ENCODE results near the gene FAM221A.
"Not testable (repeated sequence)": the region's sequence is repeated elsewhere in the genome, so short reads cannot be mapped to it uniquely, and the experiment has no call there.

FAM221A gene

DNA sequence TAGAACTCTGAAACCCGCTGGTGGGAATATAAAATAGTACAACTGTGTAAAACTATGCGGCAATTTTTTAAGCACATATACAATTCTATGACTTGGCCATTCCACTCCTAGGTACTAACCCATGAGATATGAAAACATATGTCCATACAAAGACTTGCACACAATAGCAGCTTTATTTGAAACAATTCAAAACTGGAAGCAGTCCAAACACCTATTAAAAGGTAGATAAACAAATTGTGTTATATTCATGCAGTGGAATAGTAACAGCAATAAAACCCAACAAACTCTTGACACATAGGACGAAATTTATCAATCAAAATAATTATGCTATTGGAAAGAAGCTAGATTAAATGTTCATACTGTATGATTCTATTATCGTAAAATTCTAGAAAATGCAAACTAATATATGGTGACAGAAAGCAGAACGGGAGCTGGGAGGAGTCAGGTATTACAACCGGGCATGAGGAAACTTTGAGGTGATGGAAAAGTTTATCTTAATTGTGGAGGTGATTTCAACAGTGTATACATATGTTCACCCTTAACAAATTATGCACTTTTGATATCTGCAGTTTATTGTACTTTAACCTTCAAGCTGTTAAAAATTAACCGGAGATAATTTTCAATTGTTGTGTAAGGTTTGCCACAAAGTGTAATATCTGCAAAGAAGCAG is 29.2 kb downstream of the FAM221A start:
- no peak for DNase-seq

DNA sequence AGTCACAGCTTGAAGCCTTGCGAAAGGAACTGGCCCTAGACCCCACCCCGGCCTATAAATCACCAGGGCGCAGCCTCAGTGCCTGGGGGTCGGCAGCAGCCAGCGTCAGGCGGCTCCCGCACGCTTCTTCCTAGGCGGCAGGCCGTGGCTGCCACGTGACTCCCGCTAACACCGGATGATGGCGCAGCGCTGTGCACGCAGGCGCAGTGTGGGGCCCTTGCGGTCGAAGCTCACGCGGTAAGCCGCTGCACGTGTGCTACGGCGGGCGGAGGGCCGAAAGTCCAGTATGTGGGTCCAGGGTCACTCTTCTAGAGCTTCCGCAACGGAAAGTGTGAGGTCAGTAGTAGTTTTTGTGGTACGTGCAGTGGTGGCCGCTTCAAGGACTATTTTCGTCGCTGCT is 30.0 kb downstream of the FAM221A start, which contains the start of gene STK31:
TSS of gene STK31 (plus strand) at position 220 of the 400 bp plus-strand sequence. CDS start at position 287, 67 bp downstream.
- DNase-seq, result no peak

DNA sequence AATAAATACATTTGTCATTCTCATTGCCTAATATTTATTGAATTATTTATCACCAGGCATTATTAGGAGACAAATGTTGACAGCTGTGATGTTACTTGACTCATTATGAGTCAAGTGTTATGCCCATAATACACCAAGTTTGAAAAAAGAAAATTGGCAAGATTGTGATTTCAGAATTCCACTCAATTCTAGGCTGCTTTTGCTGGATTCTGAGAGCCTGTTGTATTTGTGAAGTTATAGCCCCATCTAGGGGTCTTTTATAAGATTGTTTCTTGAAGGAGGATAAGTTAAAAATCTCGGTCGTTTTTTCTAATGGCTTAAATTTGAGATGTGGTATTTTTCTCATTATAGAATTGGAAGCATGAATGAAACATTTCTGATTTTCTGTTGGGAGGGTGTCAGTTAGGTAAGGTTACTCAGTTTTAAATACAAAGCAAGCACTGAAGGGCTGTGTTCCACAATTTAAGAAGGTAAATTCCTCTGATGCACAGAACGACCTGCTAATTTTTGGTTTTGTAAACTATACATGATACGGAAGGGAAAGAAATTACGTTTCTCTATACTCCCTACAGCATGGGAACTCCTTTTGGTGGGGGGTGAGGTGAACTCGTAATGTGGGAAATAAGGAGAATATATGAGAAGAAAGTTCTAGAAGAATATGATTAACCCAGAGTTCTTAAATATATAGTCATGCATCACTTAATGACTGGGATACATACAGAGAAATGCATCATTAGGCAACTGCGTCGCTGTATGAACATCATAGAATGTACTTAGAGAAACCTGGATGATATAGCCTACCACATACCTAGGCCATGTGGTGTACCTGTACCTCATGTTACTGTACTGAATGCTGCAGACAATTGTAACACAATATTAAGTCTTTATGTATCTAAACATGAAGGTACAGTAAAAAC is 32.6 kb downstream of the FAM221A start:
- DNase-seq, result no peak

DNA sequence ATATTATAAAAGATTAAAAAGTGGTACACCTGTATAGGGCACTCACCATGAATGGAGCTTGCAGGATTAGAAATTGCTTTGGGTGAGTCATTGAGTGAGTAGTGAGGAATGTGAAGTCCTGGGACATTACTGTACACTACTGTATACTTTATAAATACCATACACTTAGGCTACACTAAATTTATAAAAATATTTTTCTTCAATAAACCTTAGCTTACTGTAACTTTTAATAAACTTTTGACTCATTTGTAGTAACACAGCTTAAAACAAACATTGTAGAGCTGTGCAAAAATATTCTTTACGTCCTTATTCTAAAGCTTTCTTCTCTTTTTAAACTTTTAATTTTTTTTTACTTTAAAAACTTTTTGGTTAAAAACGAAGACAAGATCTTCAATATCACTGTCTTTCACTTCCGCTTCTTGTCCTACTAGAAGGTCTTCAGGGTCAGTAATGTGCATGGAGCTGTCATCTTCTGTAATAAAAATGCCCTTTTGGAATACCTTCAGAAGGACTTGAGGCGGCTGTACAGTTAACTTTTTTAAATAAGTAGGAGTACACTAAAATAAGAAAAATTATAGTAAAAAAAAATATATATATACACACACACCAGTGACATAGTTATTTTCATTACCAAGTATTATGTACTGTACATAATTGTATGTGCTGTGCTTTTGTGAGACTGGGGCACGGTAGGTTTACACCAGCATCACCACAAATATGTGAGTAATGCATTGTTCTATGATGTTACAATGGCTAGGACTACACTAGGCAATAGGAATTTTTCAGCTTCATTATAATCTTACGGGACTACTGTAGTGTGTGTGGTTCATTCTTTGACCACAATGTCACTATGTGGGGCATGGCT is 33.5 kb downstream of the FAM221A start:
- no peak for DNase-seq

DNA sequence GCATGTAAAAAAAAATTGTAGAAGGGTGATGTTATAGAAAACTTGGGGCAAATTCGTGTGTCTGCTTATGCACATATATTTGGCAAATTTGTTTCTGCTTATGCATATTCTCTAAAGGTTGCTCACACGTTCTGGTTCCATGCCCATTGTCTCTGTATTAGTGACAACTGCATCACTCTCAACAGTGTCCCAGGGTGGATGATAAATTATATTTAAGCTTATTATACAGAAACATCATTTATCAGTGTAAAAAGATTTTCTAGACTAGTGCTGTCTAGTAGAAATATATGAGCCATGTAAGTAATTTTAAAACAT is 34.1 kb downstream of the FAM221A start:
- no peak for DNase-seq

DNA sequence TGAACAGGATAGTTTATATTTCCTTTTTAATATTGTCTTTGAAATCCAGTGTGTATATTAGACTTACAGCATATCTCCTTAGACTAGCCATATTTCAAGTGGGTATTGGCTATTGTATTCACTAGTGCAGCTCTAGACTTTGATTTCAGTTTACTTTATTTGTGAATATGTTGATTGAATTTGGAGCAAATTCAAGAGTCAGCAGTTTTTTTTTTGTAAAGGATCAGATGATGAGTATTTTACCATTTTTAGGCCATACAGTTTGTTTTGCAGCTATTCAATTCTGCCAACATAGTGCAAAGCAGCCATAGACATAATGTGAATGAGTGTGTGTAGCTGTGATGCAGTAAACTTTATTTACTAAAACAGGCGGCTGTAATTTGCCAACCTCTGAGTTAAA is 34.6 kb downstream of the FAM221A start:
- no peak for DNase-seq

DNA sequence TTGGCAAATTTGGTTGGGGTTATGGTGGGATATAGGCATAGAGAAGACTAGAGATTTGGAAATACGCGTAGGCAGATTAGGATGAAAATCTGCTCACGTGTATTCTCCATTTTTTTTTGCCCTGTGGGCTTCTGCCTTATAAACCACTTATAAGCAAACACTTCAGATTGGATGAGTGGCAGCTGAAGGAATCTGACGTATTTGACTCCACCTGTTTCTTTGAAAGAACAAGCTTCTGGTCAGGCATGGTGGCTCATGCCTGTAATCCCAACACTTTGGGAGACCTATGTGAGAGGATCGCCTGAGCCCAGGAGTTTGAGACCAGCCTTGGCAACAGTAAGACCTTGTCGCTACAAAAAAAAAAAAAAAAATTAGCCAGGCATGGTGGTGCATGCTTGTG is 35.1 kb downstream of the FAM221A start:
- DNase-seq, result no peak

DNA sequence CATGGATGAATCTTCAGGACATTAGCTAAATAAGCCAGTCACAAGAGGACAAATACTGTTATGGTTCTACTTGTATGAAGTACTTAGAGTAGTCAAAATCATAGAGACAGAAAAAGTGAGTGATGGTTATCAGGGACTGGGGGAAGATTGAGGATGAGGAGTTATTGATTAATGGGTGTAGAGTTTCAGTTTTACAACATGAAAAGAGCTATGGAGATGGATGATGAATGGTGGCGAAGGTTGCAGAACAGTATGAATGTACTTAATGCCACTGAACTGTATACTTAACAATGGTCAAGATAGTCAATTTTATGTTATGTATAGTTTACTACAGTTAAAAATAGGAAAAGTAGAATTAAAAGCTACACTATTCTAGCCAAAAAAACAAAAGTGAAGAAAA is 37.8 kb downstream of the FAM221A start:
- no peak for DNase-seq

DNA sequence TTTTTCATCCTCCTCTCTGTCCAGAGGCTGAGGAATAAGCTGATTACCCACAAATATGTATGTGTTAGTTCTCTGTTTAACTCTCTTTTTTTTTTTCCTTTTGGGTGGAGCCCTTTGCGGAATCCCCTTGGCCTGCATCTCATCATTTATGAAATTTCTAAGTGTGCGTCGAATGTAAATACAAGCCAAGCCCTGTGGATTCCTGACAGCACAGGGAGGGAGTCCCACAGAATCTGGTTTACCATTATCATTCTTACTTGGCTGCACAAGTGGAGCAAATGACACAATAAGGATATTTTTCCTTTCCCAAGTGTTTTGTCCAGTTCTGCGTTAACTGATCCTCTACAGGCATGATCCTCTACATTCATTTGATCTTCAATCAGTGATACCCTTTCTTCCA is 41.5 kb downstream of the FAM221A start:
- DNase-seq, result no peak

DNA sequence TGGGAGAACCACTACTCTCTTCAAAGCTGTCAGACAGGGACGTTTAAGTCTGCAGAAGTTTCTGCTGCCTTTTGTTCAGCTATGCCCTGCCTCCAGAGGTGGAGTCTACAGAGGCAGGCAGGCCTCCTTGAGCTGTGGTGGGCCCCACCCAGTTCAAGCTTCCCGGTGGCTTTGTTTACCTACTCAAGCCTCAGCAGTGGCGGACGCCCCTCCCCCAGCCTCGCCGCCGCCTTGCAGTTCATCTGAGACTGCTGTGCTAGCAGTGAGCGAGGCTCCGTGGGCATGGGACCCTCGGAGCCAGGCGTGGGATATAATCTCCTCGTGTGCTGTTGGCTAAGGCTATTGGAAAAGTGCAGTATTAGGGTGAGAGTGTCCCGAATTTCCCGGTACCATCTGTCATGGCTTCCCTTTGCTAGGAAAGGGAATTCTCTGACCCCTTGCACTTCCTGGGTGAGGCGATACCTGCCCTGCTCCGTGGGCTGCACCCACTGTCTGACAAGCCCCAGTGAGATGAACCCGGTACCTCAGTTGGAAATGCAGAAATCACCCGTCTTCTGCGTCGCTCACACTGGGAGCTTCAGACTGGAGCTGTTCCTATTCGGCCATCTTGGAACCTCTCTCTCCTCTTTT is 42.7 kb downstream of the FAM221A start:
- not testable (repeated sequence) for DNase-seq

DNA sequence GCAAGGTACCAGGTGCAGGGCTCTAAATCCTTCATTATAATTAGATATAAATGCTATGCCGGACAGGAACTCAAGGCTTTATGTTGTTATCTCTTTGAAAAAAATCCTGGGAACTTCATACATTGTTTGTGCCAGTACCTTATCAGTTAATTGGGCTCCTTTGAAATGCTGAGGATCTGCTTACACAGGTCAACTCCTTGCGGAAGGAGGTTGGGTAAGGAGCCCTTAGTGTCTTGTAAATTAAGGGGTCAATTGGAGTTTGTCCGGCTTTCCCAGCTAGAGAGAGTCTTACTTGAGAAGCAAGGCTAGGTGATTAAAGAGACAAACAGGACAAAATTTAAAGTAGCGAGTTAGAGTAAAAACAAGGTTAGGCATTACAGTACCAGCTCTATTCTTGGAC is 44.1 kb downstream of the FAM221A start:
- DNase-seq, result not testable (repeated sequence)

DNA sequence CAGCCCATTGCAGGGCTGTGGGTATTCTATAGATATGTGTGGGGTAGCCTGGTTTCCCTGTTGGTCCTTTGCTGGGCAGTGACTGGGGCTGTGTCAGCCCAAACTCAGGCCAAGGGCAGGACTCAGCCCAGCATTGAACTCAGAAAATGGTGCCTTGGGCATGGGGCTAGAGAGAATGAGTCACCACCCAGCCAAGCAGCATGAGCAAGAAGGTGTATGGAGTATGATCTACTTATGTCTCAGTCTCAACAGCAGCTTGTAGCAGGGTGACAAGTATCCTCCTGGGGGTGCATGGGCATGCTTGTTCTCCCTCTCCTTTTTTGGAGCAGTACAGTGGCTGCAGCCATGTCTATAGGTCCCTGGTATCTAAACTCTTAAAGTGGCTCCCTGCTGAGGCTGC is 62.1 kb downstream of the FAM221A start:
- DNase-seq, result no peak

DNA sequence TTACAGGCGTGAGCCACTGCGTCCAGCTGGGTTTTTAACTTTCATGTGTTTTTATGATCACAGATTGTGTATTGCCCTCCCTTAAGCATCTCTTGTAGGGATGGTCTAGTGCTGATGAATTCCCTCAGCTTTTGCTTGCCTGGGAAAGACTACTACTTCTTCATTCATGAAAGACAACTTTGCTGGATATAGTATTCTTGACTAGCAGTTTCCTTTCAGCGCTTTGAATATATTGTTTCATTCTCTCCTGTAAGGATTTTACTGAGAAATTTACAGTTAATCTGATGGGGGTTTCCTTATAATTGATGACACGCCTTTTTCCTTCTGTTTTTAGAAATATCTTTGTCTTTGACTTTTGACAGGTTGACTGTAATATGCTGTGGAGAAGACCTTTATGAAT is 63.2 kb downstream of the FAM221A start:
- no peak for DNase-seq

DNA sequence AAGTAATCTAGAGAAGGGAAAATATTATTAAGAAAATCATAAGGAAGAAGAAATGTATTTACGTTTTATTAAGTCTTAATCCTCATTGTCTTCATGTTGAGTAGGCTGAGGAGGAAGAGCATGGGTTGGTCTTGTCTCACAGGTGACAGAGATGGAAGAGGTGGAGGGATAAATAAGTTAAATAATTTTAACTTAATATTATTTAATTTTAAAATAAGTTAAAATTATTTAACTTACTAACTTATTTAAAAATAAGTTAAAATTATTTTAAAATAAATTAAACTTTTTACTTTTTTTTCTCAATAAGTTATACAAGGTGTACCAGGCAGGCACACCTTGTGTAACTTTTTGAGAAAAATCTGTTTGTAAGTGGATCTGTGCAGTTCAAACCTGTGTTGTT is 66.6 kb downstream of the FAM221A start:
- DNase-seq, result no peak

DNA sequence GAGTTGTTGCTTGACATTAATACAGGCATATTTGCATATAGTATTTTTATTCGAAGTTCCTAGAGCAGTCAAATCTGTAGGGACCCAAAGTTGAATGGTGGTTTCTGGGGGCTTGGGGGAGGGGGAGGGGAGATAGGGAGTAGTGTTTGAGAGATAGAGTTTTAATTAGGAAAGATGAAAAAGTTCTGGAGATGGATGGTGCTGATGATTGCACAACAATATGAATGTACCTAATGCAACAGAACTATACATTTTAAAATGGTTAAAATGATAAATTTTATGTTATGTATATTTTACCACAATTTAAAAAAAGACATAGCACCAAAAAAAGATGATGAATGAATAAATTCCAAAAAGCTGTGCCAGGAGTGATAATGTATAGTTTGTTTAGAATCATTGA is 71.9 kb downstream of the FAM221A start:
- DNase-seq, result no peak

Measured in stimulated activated CD4-positive, alpha-beta T cell treated with anti-CD3 and anti-CD28 coated beads, Interleukin-4, amount 100 ng/mL, for 24 hours (primary cell).